H1 (cell line): ENCODE measurements around the gene PIGL. TPM values are rescaled to one million over a fixed set of nuclear protein-coding genes. Genes with fewer than 3 reads are reported as not detected.

Source experiments
- CTCF ChIA-PET: fragments of 300-600 bp; sonication (Branson Sonifier 250); formaldehyde crosslinking; loops from one replicate; lab custom pipeline; 2021; ENCODE audit not compliant: partially characterized antibody; lab: Charles Lee
- POLR2A ChIA-PET: fragments of 300-600 bp; sonication (Branson Sonifier 250); formaldehyde crosslinking; loops from one replicate; lab custom pipeline; 2021; ENCODE audit warnings: inconsistent platforms; ENCODE audit not compliant: partially characterized antibody; lab: Charles Lee
- DNase-seq, 2 experiments: peaks; one replicate each; pipeline versions ENCODE4 v3.0.0 to v3.0.0-alpha.2; 2010 to 2022; ENCODE audit warnings: low spot score in 2 of 2, low read depth in 1 of 2, mixed read lengths in 1 of 2
- FAIRE-seq: peaks from 2 replicates; lab custom pipeline; 2011; peaks lifted over from hg19 to GRCh38; lab: Jason Lieb, UNC
- H2AFZ ChIP-seq: 2 replicates; pipeline ENCODE4 v1.8.1; 2012; ENCODE audit warnings: low read length, inconsistent platforms
- H2AK5ac ChIP-seq: 2 replicates; pipeline ENCODE4 v1.6.1; 2013; ENCODE audit warnings: low read depth, low read length
- H2BK120ac ChIP-seq: replicated peaks from 2 replicates; pipeline ENCODE3; 2013; ENCODE audit warnings: low read depth, low read length, inconsistent platforms
- H2BK12ac ChIP-seq: 2 replicates; pipeline ENCODE4 v1.6.1; 2013; ENCODE audit warnings: low read depth, low read length
- H2BK15ac ChIP-seq: 2 replicates; pipeline ENCODE4 v1.6.1; 2013; ENCODE audit warnings: low read length
- H2BK20ac ChIP-seq: 2 replicates; pipeline ENCODE4 v1.6.1; 2013; ENCODE audit warnings: low read length
- H2BK5ac ChIP-seq: 2 replicates; pipeline ENCODE4 v1.6.1; 2013; ENCODE audit warnings: low read depth, low read length
- H3K14ac ChIP-seq: 2 replicates; pipeline ENCODE4 v1.6.1; 2013; ENCODE audit warnings: inconsistent platforms; ENCODE audit not compliant: insufficient read length
- H3K18ac ChIP-seq: 2 replicates; pipeline ENCODE4 v1.6.1; 2013; ENCODE audit warnings: low read length; ENCODE audit errors: extremely low read depth
- H3K23ac ChIP-seq: 2 replicates; pipeline ENCODE4 v1.6.1; 2013; ENCODE audit warnings: inconsistent platforms; ENCODE audit not compliant: insufficient read length
- H3K23me2 ChIP-seq: 2 replicates; pipeline ENCODE4 v1.6.1; 2013; ENCODE audit warnings: low read depth, low read length
- H3K27ac ChIP-seq: 2 replicates; pipeline ENCODE4 v1.6.1; 2011; ENCODE audit warnings: low read depth, low read length, inconsistent platforms
- H3K27me3 ChIP-seq, 4 experiments: replicated peaks in 1 of 4; 1 replicate in 1 of 4; 2 replicates in 3 of 4; pipeline versions ENCODE4 v1.6.1 to v1.8.1; 2011 to 2013; ENCODE audit warnings: low read length in 3 of 4, mild to moderate bottlenecking in 3 of 4, inconsistent platforms in 2 of 4, mixed read lengths in 2 of 4, moderate library complexity in 1 of 4; ENCODE audit not compliant: control insufficient read depth in 3 of 4, insufficient read depth in 3 of 4; ENCODE audit errors: extremely low read depth in 1 of 4
- H3K36me3 ChIP-seq, 4 experiments: 2 replicates each; pipeline versions ENCODE4 v1.6.1 to v1.8.1; 2011 to 2013; ENCODE audit warnings: mild to moderate bottlenecking in 4 of 4, low read length in 3 of 4, moderate library complexity in 2 of 4, control low read depth in 1 of 4, inconsistent platforms in 1 of 4; ENCODE audit not compliant: insufficient read depth in 4 of 4, control insufficient read depth in 2 of 4
- H3K4ac ChIP-seq: replicated peaks from 2 replicates; pipeline ENCODE3; 2013; ENCODE audit warnings: low read length, low read depth, mixed read lengths, inconsistent platforms; ENCODE audit not compliant: insufficient read length
- H3K4me1 ChIP-seq, 4 experiments: replicated peaks in 1 of 4; 1 replicate in 1 of 4; 2 replicates in 3 of 4; pipeline versions ENCODE4 v1.6.1 to v1.8.1; 2011 to 2013; ENCODE audit warnings: low read length in 3 of 4, inconsistent platforms in 2 of 4, mixed read lengths in 1 of 4; ENCODE audit not compliant: insufficient read depth in 4 of 4, control insufficient read depth in 3 of 4
- H3K4me2 ChIP-seq, 2 experiments: 2 replicates each; pipeline versions ENCODE4 v1.6.1 to v1.8.1; 2011 to 2013; ENCODE audit warnings: low read depth in 2 of 2, low read length in 2 of 2, control low read depth in 1 of 2, inconsistent platforms in 1 of 2, mild to moderate bottlenecking in 1 of 2; ENCODE audit not compliant: insufficient read depth in 1 of 2
- H3K4me3 ChIP-seq, 4 experiments: fragments of 200-600, 300-600 bp in 1 of 4; sonication (generic), shearing (Covaris generic), sonication (Bioruptor Twin) in 1 of 4; 2 replicates each; pipeline versions ENCODE4 v1.5.1 to v1.8.1; 2011 to 2016; ENCODE audit warnings: low read length in 4 of 4, low read depth in 3 of 4, control low read depth in 2 of 4, inconsistent platforms in 2 of 4, mild to moderate bottlenecking in 2 of 4, mixed read lengths in 1 of 4, moderate library complexity in 1 of 4; ENCODE audit not compliant: insufficient read depth in 2 of 4; ENCODE audit errors: extremely low read depth in 1 of 4
- H3K56ac ChIP-seq: replicated peaks from 2 replicates; pipeline ENCODE3; 2013; ENCODE audit warnings: low read depth, mild to moderate bottlenecking, mixed read lengths, low read length, inconsistent platforms; ENCODE audit not compliant: insufficient read length
- H3K79me1 ChIP-seq: 2 replicates; pipeline ENCODE4 v1.6.1; 2013; ENCODE audit warnings: low read depth, low read length, control low read depth
- H3K79me2 ChIP-seq, 2 experiments: 2 replicates each; pipeline versions ENCODE4 v1.6.1 to v1.8.1; 2012 to 2013; ENCODE audit warnings: low read length in 2 of 2, mild to moderate bottlenecking in 2 of 2, inconsistent platforms in 1 of 2; ENCODE audit not compliant: insufficient read depth in 2 of 2, control insufficient read depth in 1 of 2
- H3K9ac ChIP-seq, 4 experiments: replicated peaks in 1 of 4; 1 replicate in 1 of 4; 2 replicates in 3 of 4; pipeline versions ENCODE4 v1.6.1 to v1.8.1; 2011 to 2013; ENCODE audit warnings: low read depth in 3 of 4, low read length in 3 of 4, control low read depth in 2 of 4, mild to moderate bottlenecking in 2 of 4, moderate library complexity in 2 of 4, inconsistent platforms in 1 of 4; ENCODE audit errors: extremely low read depth in 1 of 4
- H3K9me3 ChIP-seq, 2 experiments: 2 replicates each; pipeline versions ENCODE4 v1.6.1 to v1.8.1; 2012 to 2013; ENCODE audit warnings: mild to moderate bottlenecking in 2 of 2, moderate library complexity in 2 of 2, control low read depth in 1 of 2, inconsistent platforms in 1 of 2, low read depth in 1 of 2, low read length in 1 of 2, mixed read lengths in 1 of 2; ENCODE audit not compliant: insufficient read depth in 2 of 2
- H4K20me1 ChIP-seq, 2 experiments: replicated peaks in 1 of 2; 2 replicates each; pipeline versions ENCODE3 to v1.8.1; 2011 to 2013; ENCODE audit warnings: inconsistent platforms in 2 of 2, low read length in 2 of 2, mild to moderate bottlenecking in 1 of 2; ENCODE audit not compliant: insufficient read depth in 2 of 2, control insufficient read depth in 1 of 2
- H4K5ac ChIP-seq: 2 replicates; pipeline ENCODE4 v1.6.1; 2013; ENCODE audit warnings: low read length, low read depth, mixed read lengths, inconsistent platforms; ENCODE audit not compliant: insufficient read length
- H4K8ac ChIP-seq: 2 replicates; pipeline ENCODE4 v1.8.0; 2013; ENCODE audit warnings: mild to moderate bottlenecking, moderate library complexity, low read length, inconsistent platforms; ENCODE audit not compliant: insufficient read depth; ENCODE audit errors: extremely low read depth
- H4K91ac ChIP-seq: replicated peaks from 2 replicates; pipeline ENCODE3; 2013; ENCODE audit warnings: low read length, mixed read lengths, inconsistent platforms; ENCODE audit not compliant: insufficient read length
- RAD21 ChIP-seq, 2 experiments: IDR thresholded peaks in 1 of 2; conservative IDR thresholded peaks in 1 of 2; 2 replicates each; pipeline ENCODE4 v1.6.1; 2011; ENCODE audit warnings: low read depth in 2 of 2, low read length in 2 of 2, improper control_type of control experiment in 1 of 2, inconsistent platforms in 1 of 2, mild to moderate bottlenecking in 1 of 2, moderate library complexity in 1 of 2
- RFX5 ChIP-seq: IDR thresholded peaks from 2 replicates; pipeline ENCODE4 v1.6.1; 2011; ENCODE audit warnings: low read depth, low read length, improper control_type of control experiment, borderline replicate concordance
- SIRT6 ChIP-seq: IDR thresholded peaks from one replicate; pipeline ENCODE4 v1.7.1; 2012; ENCODE audit warnings: low read length, inconsistent platforms
- SRF ChIP-seq: IDR thresholded peaks from 2 replicates; pipeline ENCODE4 v1.6.1; 2011; ENCODE audit warnings: mild to moderate bottlenecking, low read depth, low read length, moderate library complexity
- whole genome bisulfite sequencing, 2 experiments: shearing (Covaris generic) in 1 of 2; methylation state at CpG; one replicate each; pipeline versions ENCODE4 v1.1.6 to v1.1.7; 2013 to 2015; ENCODE audit warnings: low lambda C conversion rate in 2 of 2, mixed read lengths in 2 of 2, inconsistent platforms in 1 of 2, low coverage in 1 of 2, missing lambda C conversion rate in 1 of 2; ENCODE audit not compliant: insufficient replicate concordance in 2 of 2, insufficient coverage in 1 of 2, insufficient read length in 1 of 2; ENCODE audit errors: extremely low coverage in 1 of 2, missing lambda C conversion rate in 1 of 2; 5-methylcytosine and 5-hydroxymethylcytosine counted together
- polyA plus RNA-seq, 7 experiments: library from polyadenylated mRNA; depleted of rRNA in 3 of 7; stranded (reverse) in 5 of 7; unstranded in 2 of 7; fragments of >200 nt in 5 of 7; fragments of 200-250 nt in 2 of 7; gene quantifications; 1 replicate in 5 of 7; 2 replicates in 1 of 7; 4 replicates in 1 of 7; pipeline versions ENCODE4 v1.2.1 to v1.2.3, GENCODE V29; 2011 to 2013; ENCODE audit warnings: missing spikeins in 2 of 7, mixed read lengths in 2 of 7
- total RNA-seq: library from RNA; stranded (reverse); fragmentation: NEBNext Ultra II Directional; extraction: Animal tissue kit (Norgen Biotek cat#: 25700); gene quantifications from 2 replicates; pipeline ENCODE4 v1.2.1, GENCODE V29; 2021

The PIGL gene
- total and polyA plus RNA-seq, 2 of the 8 experiments (the other 6 are each of a cell fraction or from before 2014, with no cell fraction given): 28.4 to 30.8 TPM

DNA sequence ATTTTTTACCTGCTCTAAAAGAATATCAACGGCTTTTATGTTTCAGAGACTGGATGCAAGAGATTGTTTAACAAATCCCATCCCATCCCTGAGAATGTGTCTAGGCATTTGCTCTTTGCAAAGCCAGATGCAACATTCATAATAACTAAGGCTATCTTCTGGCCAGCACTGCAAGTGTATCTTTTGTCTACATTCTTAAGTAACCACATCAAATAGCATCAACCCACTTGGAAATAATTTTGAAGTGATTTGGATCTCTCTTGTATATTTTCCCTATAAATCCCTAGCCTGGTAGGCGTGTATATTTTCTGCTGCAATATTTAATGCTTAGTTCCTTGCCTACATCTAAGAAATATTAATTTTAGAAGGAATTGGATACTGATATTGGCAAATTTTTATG is 64.3 kb downstream of the PIGL start:
- POLR2A ChIA-PET: interaction anchor here (0.6 kb wide), 1 partner anchor 258 kb away, joined by 3 read pairs; no protein-coding TSS in a partner anchor
- no peak overlapping the region for H3K14ac ChIP-seq
- no peak overlapping the region for H4K91ac ChIP-seq
- H3K4me1 ChIP-seq: peaks cover 4 to 5% (median 4%) of the 10 kb centered on the region in 4 experiments
- H3K27ac ChIP-seq: no peak overlapping the region
- H3K9me3 ChIP-seq: peaks cover 6 to 7% of the 10 kb centered on the region in 2 experiments; a peak in 2 of 4 replicates
- H3K23ac ChIP-seq: no peak overlapping the region
- no peak overlapping the region for H3K18ac ChIP-seq
- FAIRE-seq (no peak), DNase-seq (no peak)
- WGBS, 2 experiments: 83% methylated on average over 2 of the region's 2 CpGs; no CpG with 5 or more reads in 1 of the 2 experiments
- no peak overlapping the region for H3K4me2 ChIP-seq
- CTCF ChIA-PET: no interaction called here
- H3K36me3 ChIP-seq: peaks cover 0 to 5% (median 0%) of the 10 kb centered on the region in 4 experiments; a peak in 1 of 8 replicates
- no peak overlapping the region for H2BK120ac ChIP-seq
- H2BK15ac ChIP-seq: no peak overlapping the region
- no peak overlapping the region for H3K4me3 ChIP-seq
- H4K8ac ChIP-seq: no peak overlapping the region
- H3K79me1 ChIP-seq: no peaks in the 10 kb centered on the region; the same call in 1 of the 2 replicates
- no peak for TF ChIP-seq RAD21 (IDR thresholded peaks at IDR 0.05 in 1 of 2, conservative IDR thresholded peaks at IDR 0.05 in 1 of 2; ENCODE audit: low read depth in 2 of 2, low read length in 2 of 2)
- no peak for TF ChIP-seq SIRT6
- TF ChIP-seq SRF: no peak
- no peak for TF ChIP-seq RFX5
- no peak overlapping the region for H3K9ac ChIP-seq
- peaks cover 0 to 3% (median 0%) of the 10 kb centered on the region in 4 experiments; a peak in 2 of 7 replicates for H3K27me3 ChIP-seq
- H3K4ac ChIP-seq: no peak overlapping the region
- no peak overlapping the region for H3K56ac ChIP-seq
- H4K20me1 ChIP-seq: no peaks in the 10 kb centered on the region
- H3K23me2 ChIP-seq: 0 out of 2 replicates have a peak, but pooled peaks cover 2% of the 10 kb centered on the region
- no peak overlapping the region for H2AFZ ChIP-seq
- no peak overlapping the region for H2AK5ac ChIP-seq
- no peak overlapping the region for H4K5ac ChIP-seq
- no peaks in the 10 kb centered on the region for H3K79me2 ChIP-seq
- no peak overlapping the region for H2BK5ac ChIP-seq
- H2BK12ac ChIP-seq: no peak overlapping the region
- no peak overlapping the region for H2BK20ac ChIP-seq
